ENCODE results near the gene KIF2A. TPM values are rescaled to one million over a fixed set of nuclear protein-coding genes. Genes with fewer than 3 reads are reported as not detected.

Gene KIF2A
- total RNA-seq, 1 donor from 2014 or later: 40.4 TPM

DNA sequence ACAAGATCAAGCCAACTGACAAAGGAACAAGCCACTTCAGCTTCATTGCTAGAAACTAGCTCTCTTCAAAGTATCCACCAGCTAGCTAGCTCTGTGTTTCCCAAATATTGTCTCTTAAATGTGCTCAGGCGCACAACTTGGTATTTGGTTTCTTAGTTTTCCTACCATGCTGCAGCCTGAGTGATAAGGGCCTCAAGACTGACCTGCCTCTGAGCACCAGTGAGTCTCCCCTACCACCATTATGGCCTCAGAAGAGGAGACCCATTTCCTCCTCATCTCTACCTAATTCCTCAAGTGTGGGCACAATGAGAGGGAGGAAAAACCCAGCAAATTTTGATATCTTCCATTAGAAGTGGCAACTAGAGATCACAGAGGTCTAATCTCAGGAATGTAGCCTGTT, 34.6 kb upstream of the KIF2A start:
- no peak overlapping the region for H3K27ac Mint-ChIP-seq (ENCODE audit: unreplicated experiment)
- no peaks in the 10 kb centered on the region for H3K36me3 Mint-ChIP-seq (ENCODE audit: unreplicated experiment)
- H3K9me3 Mint-ChIP-seq (ENCODE audit: unreplicated experiment): no peaks in the 10 kb centered on the region
- peaks cover 12% of the 10 kb centered on the region for H3K27me3 Mint-ChIP-seq (ENCODE audit: unreplicated experiment)
- H3K4me1 Mint-ChIP-seq (ENCODE audit: unreplicated experiment): no peaks in the 10 kb centered on the region
- DNase-seq (ENCODE audit: extremely low spot score, unreplicated experiment): no peak
- TF ChIP-seq, protein P1, sequence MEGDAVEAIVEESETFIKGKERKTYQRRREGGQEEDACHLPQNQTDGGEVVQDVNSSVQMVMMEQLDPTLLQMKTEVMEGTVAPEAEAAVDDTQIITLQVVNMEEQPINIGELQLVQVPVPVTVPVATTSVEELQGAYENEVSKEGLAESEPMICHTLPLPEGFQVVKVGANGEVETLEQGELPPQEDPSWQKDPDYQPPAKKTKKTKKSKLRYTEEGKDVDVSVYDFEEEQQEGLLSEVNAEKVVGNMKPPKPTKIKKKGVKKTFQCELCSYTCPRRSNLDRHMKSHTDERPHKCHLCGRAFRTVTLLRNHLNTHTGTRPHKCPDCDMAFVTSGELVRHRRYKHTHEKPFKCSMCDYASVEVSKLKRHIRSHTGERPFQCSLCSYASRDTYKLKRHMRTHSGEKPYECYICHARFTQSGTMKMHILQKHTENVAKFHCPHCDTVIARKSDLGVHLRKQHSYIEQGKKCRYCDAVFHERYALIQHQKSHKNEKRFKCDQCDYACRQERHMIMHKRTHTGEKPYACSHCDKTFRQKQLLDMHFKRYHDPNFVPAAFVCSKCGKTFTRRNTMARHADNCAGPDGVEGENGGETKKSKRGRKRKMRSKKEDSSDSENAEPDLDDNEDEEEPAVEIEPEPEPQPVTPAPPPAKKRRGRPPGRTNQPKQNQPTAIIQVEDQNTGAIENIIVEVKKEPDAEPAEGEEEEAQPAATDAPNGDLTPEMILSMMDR (IDR thresholded peaks at IDR 0.05): no peak
- H3K4me3 Mint-ChIP-seq (ENCODE audit: unreplicated experiment): no peak overlapping the region

DNA sequence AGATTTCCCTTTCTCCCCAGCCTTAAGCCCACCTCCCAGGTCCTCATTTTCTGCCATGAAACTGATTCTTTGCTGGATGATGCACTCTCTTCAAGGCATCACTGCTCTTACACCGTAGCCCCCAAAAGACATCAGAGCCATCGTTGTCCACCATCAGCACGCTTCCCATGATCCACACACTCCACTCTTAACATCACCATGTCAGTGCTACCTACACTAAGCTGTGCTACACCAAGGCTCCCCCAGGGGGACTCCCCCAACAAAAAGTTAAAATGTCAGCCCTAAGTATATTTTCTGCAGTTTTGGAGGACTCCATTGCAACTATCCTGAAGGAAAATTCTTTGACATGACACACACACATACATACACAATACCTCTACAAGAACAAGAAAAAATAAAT, 34.1 kb upstream of the KIF2A start:
- Mint-ChIP-seq H3K27me3 (ENCODE audit: unreplicated experiment) (peaks cover 12% of the 10 kb centered on the region), H3K4me1 (ENCODE audit: unreplicated experiment) (no peaks in the 10 kb centered on the region), H3K9me3 (ENCODE audit: unreplicated experiment) (no peaks in the 10 kb centered on the region), H3K4me3 (ENCODE audit: unreplicated experiment) (no peak overlapping the region), H3K36me3 (ENCODE audit: unreplicated experiment) (no peaks in the 10 kb centered on the region), H3K27ac (ENCODE audit: unreplicated experiment) (no peak overlapping the region)
- DNase-seq (ENCODE audit: extremely low spot score, unreplicated experiment): no peak
- TF ChIP-seq, protein P1 (IDR thresholded peaks at IDR 0.05): no peak

DNA sequence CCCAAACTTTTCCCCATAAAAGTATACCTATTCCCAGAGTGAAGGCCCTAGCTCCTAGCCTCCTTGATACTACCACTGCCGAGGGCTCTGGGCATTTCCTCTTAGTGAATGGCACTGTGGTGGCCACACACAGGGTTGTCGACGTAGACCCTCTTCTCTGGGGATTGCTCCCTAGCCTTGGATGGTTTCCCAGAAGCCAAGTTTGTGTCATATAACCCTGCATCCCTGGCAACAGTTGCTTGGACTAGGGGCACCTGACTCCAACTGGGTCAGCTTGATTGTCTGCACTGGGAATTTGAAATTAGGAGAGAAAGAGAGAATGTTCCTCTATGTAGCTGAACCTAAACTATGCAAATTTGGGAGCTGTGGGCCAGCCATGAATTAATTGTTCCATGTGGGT, 32.3 kb upstream of the KIF2A start:
- Mint-ChIP-seq H3K4me1 (ENCODE audit: unreplicated experiment) (no peaks in the 10 kb centered on the region), H3K27me3 (ENCODE audit: unreplicated experiment) (peaks cover 7% of the 10 kb centered on the region), H3K9me3 (ENCODE audit: unreplicated experiment) (no peaks in the 10 kb centered on the region), H3K27ac (ENCODE audit: unreplicated experiment) (no peak overlapping the region), H3K36me3 (ENCODE audit: unreplicated experiment) (no peaks in the 10 kb centered on the region), H3K4me3 (ENCODE audit: unreplicated experiment) (no peak overlapping the region)
- no peak for DNase-seq (ENCODE audit: extremely low spot score, unreplicated experiment)
- TF ChIP-seq, protein P1 (IDR thresholded peaks at IDR 0.05): no peak

DNA sequence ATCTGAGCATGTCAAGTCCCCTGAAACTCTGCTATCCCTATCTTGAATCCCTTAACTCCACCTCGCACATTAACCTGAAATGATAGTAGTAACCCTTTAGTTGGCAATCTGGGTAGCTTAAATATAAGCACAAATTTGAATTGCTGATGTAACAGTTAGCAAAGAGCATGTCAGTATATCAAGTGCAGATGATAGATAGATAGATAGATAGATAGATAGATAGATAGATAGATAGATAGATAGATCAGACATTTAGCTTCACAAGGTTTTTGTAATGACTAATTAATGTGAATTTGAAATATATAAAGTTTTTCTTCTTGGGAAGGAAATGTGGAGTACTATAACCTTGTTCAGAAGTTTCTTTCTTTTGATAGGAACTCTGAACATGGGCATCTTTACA, 30.4 kb upstream of the KIF2A start:
- H3K9me3 Mint-ChIP-seq (ENCODE audit: unreplicated experiment): no peaks in the 10 kb centered on the region
- H3K27me3 Mint-ChIP-seq (ENCODE audit: unreplicated experiment): peaks cover 2% of the 10 kb centered on the region
- H3K27ac Mint-ChIP-seq (ENCODE audit: unreplicated experiment): no peak overlapping the region
- TF ChIP-seq, protein P1 (IDR thresholded peaks at IDR 0.05): no peak
- no peaks in the 10 kb centered on the region for H3K4me1 Mint-ChIP-seq (ENCODE audit: unreplicated experiment)
- no peak overlapping the region for H3K4me3 Mint-ChIP-seq (ENCODE audit: unreplicated experiment)
- no peak for DNase-seq (ENCODE audit: extremely low spot score, unreplicated experiment)
- H3K36me3 Mint-ChIP-seq (ENCODE audit: unreplicated experiment): no peaks in the 10 kb centered on the region

DNA sequence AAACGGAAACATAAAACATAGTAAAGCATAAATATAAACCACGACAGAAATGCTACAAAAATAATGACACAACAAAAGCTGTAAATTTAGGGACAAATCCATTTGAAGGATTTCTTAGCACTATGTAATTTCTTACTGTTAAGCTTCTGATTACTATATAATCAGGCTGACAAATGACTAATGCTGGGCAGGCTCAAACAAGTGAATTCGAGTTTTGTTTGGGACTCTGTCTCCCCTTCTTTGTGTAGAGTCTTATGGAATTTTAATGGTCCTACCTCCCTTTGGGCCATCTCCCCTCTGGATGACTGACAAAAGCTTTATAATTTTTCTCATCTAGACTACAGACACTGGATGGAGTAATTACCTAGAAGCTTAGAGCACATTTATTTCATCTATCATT, 24.6 kb upstream of the KIF2A start:
- Mint-ChIP-seq H3K4me1 (ENCODE audit: unreplicated experiment) (no peaks in the 10 kb centered on the region), H3K27ac (ENCODE audit: unreplicated experiment) (no peak overlapping the region), H3K4me3 (ENCODE audit: unreplicated experiment) (no peak overlapping the region), H3K9me3 (ENCODE audit: unreplicated experiment) (no peaks in the 10 kb centered on the region), H3K36me3 (ENCODE audit: unreplicated experiment) (no peaks in the 10 kb centered on the region), H3K27me3 (ENCODE audit: unreplicated experiment) (peaks cover 43% of the 10 kb centered on the region)
- no peak for DNase-seq (ENCODE audit: extremely low spot score, unreplicated experiment)
- TF ChIP-seq, protein P1 (IDR thresholded peaks at IDR 0.05): no peak
